MM.1S (cell line): ENCODE data around the gene LMNA.

Experiments
- DNase-seq: peaks from one replicate; pipeline ENCODE4 v3.0.0-alpha.2; 2015
- H2AFZ ChIP-seq: fragments of 300-600 bp; sonication (generic); 2 replicates; pipeline ENCODE4 v1.6.0; 2016; ENCODE audit warnings: antibody characterized with exemption, low read length
- H3F3A ChIP-seq: fragments of 300-600 bp; sonication (generic); 2 replicates; pipeline ENCODE4 v1.6.1; 2016; ENCODE audit warnings: mild to moderate bottlenecking, antibody characterized with exemption, low read length, moderate library complexity, mixed read lengths; ENCODE audit not compliant: insufficient read depth
- H3K27ac ChIP-seq: fragments of 300-600 bp; sonication (generic); 2 replicates; pipeline ENCODE4 v1.5.1; 2016; ENCODE audit warnings: mild to moderate bottlenecking, low read length
- H3K27me3 ChIP-seq: fragments of 300-600 bp; sonication (generic); replicated peaks from 2 replicates; pipeline ENCODE4 v1.6.0; 2016; ENCODE audit warnings: low read length; ENCODE audit not compliant: insufficient read depth
- H3K36me3 ChIP-seq: fragments of 300-600 bp; sonication (generic); replicated peaks from 2 replicates; pipeline ENCODE4 v1.6.1; 2016; ENCODE audit warnings: mild to moderate bottlenecking, low read length, mixed read lengths; ENCODE audit not compliant: insufficient read depth
- H3K4me1 ChIP-seq: fragments of 300-600 bp; sonication (generic); 2 replicates; pipeline ENCODE4 v1.6.1; 2016; ENCODE audit warnings: low read length, mixed read lengths
- H3K4me2 ChIP-seq: fragments of 300-600 bp; sonication (generic); 2 replicates; pipeline ENCODE4 v1.6.0; 2016; ENCODE audit warnings: low read depth, low read length
- H3K4me3 ChIP-seq: fragments of 300-600 bp; sonication (generic); 2 replicates; pipeline ENCODE4 v1.5.1; 2016; ENCODE audit warnings: low read length, mixed read lengths
- H3K79me2 ChIP-seq: fragments of 300-600 bp; sonication (generic); 2 replicates; pipeline ENCODE4 v1.6.1; 2016; ENCODE audit warnings: mixed run types, low read length, mixed read lengths
- H3K9ac ChIP-seq: fragments of 300-600 bp; sonication (generic); 2 replicates; pipeline ENCODE4 v1.6.1; 2016; ENCODE audit warnings: low read length, mixed read lengths
- H3K9me2 ChIP-seq: fragments of 300-600 bp; sonication (generic); replicated peaks from 2 replicates; pipeline ENCODE4 v1.6.1; 2016; ENCODE audit warnings: mild to moderate bottlenecking, low read length, mixed read lengths; ENCODE audit not compliant: insufficient read depth
- H3K9me3 ChIP-seq: fragments of 300-600 bp; sonication (generic); replicated peaks from 2 replicates; pipeline ENCODE4 v1.6.1; 2016; ENCODE audit warnings: mild to moderate bottlenecking, low read length, mixed read lengths; ENCODE audit not compliant: insufficient read depth
- H4K20me1 ChIP-seq: fragments of 300-600 bp; sonication (generic); 2 replicates; pipeline ENCODE4 v1.6.1; 2016; ENCODE audit warnings: mild to moderate bottlenecking, low read length, moderate library complexity, mixed read lengths; ENCODE audit not compliant: insufficient read depth
- CTCF ChIP-seq: fragments of 300-600 bp; sonication (generic); IDR thresholded peaks from 2 replicates; pipeline ENCODE4 v1.5.1; 2016; ENCODE audit warnings: antibody characterized with exemption, low read length, mixed read lengths
- EZH2 ChIP-seq: fragments of 300-600 bp; sonication (generic); optimal IDR thresholded peaks from 2 replicates; pipeline ENCODE3; 2017; ENCODE audit warnings: low read depth, mild to moderate bottlenecking, antibody characterized with exemption, low read length, mixed read lengths
- EZH2phosphoT487 ChIP-seq: fragments of 300-600 bp; sonication (generic); IDR thresholded peaks from 2 replicates; pipeline ENCODE4 v1.6.1; 2018; ENCODE audit warnings: antibody characterized with exemption, low read length

Gene LMNA

DNA sequence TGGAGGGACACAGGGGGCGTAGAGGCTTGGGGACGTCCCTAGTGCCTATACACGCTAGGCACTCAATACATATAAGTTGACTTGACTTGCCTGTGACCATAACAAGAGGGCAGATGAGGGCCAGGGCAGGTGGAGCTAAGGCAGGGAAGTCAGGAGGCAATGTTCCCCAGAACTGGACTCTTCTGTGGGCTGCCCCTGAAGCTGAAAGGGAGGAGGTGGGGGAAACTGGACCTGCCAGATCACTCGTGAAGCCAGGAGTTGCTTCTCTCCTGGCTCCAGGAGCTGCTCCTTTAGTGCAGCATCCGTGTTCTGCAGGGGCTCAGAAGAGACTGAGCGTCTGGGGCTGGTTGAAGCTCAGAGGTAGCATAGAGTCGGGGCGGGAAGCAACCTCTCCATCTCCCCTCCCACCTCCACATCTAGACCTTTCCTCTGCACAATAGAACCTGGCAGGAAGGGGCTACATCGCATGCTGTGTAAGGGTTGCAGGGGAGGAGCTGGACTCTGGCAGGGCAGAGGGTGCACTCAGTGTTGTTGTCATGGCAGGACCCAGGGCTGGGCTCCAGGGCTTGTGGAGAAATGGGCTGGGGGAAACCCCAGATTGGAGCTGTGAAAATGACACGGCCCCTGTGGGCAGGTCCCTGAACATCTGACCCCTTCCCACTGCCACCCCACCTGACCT, 36.0 kb downstream of the LMNA start:
- H3K9me3 ChIP-seq: no peaks in the 10 kb centered on the region
- peak overlapping the region; percentile 81 for H3K4me2 ChIP-seq
- peak overlapping the region; percentile 68 for H3K9ac ChIP-seq
- H3K79me2 ChIP-seq: peaks cover 49% of the 10 kb centered on the region
- H3K4me3 ChIP-seq: peak overlapping the region; percentile 56
- H3K27me3 ChIP-seq: no peaks in the 10 kb centered on the region
- no peaks in the 10 kb centered on the region for H3K36me3 ChIP-seq
- peak overlapping the region; percentile 91 for H3K27ac ChIP-seq
- no peaks in the 10 kb centered on the region for H4K20me1 ChIP-seq
- peaks cover 76% of the 10 kb centered on the region for H3K4me1 ChIP-seq
- H2AFZ ChIP-seq: peak overlapping the region; percentile 7; the same call in 1 of the 2 replicates
- TF ChIP-seq CTCF (no peak), EZH2phosphoT487 (no peak), EZH2 (no peak)
- H3F3A ChIP-seq: peaks cover 84% of the 10 kb centered on the region
- no peaks in the 10 kb centered on the region for H3K9me2 ChIP-seq
- no peak for DNase-seq

DNA sequence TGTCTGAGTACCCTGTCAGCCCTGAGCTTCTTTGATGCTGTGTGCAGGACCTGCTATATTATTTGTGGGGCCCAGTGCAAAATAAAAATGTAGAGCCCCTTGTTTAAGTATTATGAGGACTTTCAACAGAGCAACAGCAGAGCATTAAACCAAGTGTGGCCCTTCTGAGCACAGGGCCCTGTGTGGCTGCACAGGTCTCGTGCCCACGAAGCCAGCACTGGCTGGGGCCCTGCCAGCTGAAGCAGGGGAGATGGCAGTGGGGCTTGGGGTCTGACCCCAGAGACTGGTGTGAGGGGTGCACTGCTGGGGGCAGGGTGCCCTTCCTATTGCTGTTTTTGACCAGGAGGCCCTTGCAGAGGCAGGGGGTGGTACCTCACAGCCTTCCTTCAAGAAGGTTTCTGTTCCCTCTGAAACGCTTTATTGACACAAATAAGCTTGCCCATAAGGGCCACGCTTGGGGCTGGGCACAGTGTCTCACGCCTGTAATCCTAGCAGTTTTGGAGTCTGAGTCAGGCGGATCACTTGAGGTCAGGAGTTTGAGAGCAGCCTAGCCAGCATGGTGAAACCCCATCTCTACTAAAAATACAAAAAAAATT, 36.7 kb downstream of the LMNA start:
- peaks cover 84% of the 10 kb centered on the region for H3F3A ChIP-seq
- TF ChIP-seq EZH2 (no peak), EZH2phosphoT487 (no peak), CTCF (no peak)
- DNase-seq: peak; percentile 89
- no peaks in the 10 kb centered on the region for H3K9me2 ChIP-seq
- peak overlapping the region; percentile 91 for H3K27ac ChIP-seq
- no peaks in the 10 kb centered on the region for H4K20me1 ChIP-seq
- peak overlapping the region; percentile 56 for H3K4me3 ChIP-seq
- no peak overlapping the region for H2AFZ ChIP-seq
- H3K4me2 ChIP-seq: peak overlapping the region; percentile 81
- no peaks in the 10 kb centered on the region for H3K27me3 ChIP-seq
- no peaks in the 10 kb centered on the region for H3K9me3 ChIP-seq
- H3K9ac ChIP-seq: peak overlapping the region; percentile 68
- H3K79me2 ChIP-seq: peaks cover 56% of the 10 kb centered on the region
- H3K36me3 ChIP-seq: no peaks in the 10 kb centered on the region
- peaks cover 71% of the 10 kb centered on the region for H3K4me1 ChIP-seq

- peak overlapping the region; percentile 91 for H3K27ac ChIP-seq
- H3K27me3 ChIP-seq: no peaks in the 10 kb centered on the region
- H3K36me3 ChIP-seq: no peaks in the 10 kb centered on the region
- no peaks in the 10 kb centered on the region for H3K9me2 ChIP-seq
- TF ChIP-seq EZH2 (no peak), EZH2phosphoT487 (no peak), CTCF (no peak)
- peaks cover 90% of the 10 kb centered on the region for H3F3A ChIP-seq
- H3K9ac ChIP-seq: peak overlapping the region; percentile 68; the same call in 1 of the 2 replicates
- no peak overlapping the region for H3K4me3 ChIP-seq
- H3K79me2 ChIP-seq: peaks cover 65% of the 10 kb centered on the region
- no peak overlapping the region for H2AFZ ChIP-seq
- H3K4me1 ChIP-seq: peaks cover 61% of the 10 kb centered on the region
- no peaks in the 10 kb centered on the region for H3K9me3 ChIP-seq
- no peaks in the 10 kb centered on the region for H4K20me1 ChIP-seq
- H3K4me2 ChIP-seq: peak overlapping the region; percentile 81; the same call in 1 of the 2 replicates
- no peak for DNase-seq
Observed at GRCh38 chr1:156152628-156153027, 38.1 kb downstream of the LMNA start.
